Body of pancreas (tissue), 4 donors: Measurements from ENCODE around the gene DST.

Experiments used
- CTCF ChIP-seq, 7 experiments: fragments of 450-650 bp in 4 of 7; fragments of 200-600 bp in 3 of 7; sonication (generic) in 3 of 7; IDR thresholded peaks; one replicate each; pipeline ENCODE4 v1.5.1; 2016 to 2019; ENCODE audit warnings: antibody characterized with exemption in 7 of 7
- POLR2A ChIP-seq, 3 donors: fragments of 450-650 bp; IDR thresholded peaks; one replicate each; pipeline ENCODE4 v1.6.1; 2016; ENCODE audit warnings: antibody characterized with exemption in 3 of 3, mild to moderate bottlenecking in 2 of 3

GRCh38 chr6:56688521-56688920 lies 45.8 kb upstream of the DST start:
- TF ChIP-seq CTCF (IDR thresholded peaks at IDR 0.05) (no peak), POLR2A (IDR thresholded peaks at IDR 0.05) (no peak)
